B cell (primary cell): ENCODE results near the gene B4GALNT3. TPM values are rescaled to one million over a fixed set of nuclear protein-coding genes. Genes with fewer than 3 reads are reported as not detected.

Experiments
- ATAC-seq: fragments of 200-7000 bp; cut with Tn5 transposase; one replicate; pipeline ENCODE4 v1.10.0; 2021; ENCODE audit warnings: low read depth, mild to moderate bottlenecking, moderate number of reproducible peaks, moderate library complexity
- CTCF ChIA-PET: fragments of 350-600 bp; sonication (Branson Sonifier 250); formaldehyde crosslinking; loops from one replicate; lab custom pipeline; 2021; ENCODE audit warnings: antibody characterized with exemption, inconsistent platforms; lab: Charles Lee
- POLR2A ChIA-PET: fragments of 350-600 bp; sonication (Branson Sonifier 250); formaldehyde crosslinking; loops from one replicate; lab custom pipeline; 2021; ENCODE audit warnings: antibody characterized with exemption; lab: Charles Lee
- DNase-seq: peaks from one replicate; pipeline ENCODE4 v3.0.0; 2013
- H2AFZ ChIP-seq: 2 replicates; pipeline ENCODE4 v1.6.1; 2012; ENCODE audit warnings: mild to moderate bottlenecking, low read depth, low read length; ENCODE audit not compliant: insufficient read depth, poor library complexity, severe bottlenecking
- H3K27ac ChIP-seq, 2 donors: 1 replicate in 1 of 2; 2 replicates in 1 of 2; pipeline ENCODE4 v1.5.1; 2012 to 2013; ENCODE audit warnings: low read length in 2 of 2, mild to moderate bottlenecking in 2 of 2, moderate library complexity in 1 of 2
- H3K27me3 ChIP-seq, 4 experiments: fragments of 200-600 bp in 1 of 4; sonication (generic) in 1 of 4; replicated peaks in 1 of 4; 1 replicate in 2 of 4; 2 replicates in 2 of 4; pipeline versions ENCODE4 v1.6.1 to v1.7.0; 2013 to 2016; ENCODE audit warnings: low read length in 3 of 4, mild to moderate bottlenecking in 2 of 4, mixed read lengths in 1 of 4, moderate library complexity in 1 of 4; ENCODE audit not compliant: insufficient read depth in 4 of 4, control insufficient read depth in 3 of 4; ENCODE audit errors: control extremely low read depth in 1 of 4
- H3K36me3 ChIP-seq, 2 experiments: replicated peaks in 1 of 2; 1 replicate in 1 of 2; 2 replicates in 1 of 2; pipeline versions ENCODE4 v1.6.1 to v1.7.1; 2013; ENCODE audit warnings: low read length in 1 of 2; ENCODE audit not compliant: insufficient read depth in 2 of 2, control insufficient read depth in 1 of 2; ENCODE audit errors: control extremely low read depth in 1 of 2, extremely low read depth in 1 of 2
- H3K4me1 ChIP-seq, 2 donors: fragments of 200-600 bp in 1 of 2; sonication (generic) in 1 of 2; 1 replicate in 1 of 2; 2 replicates in 1 of 2; pipeline versions ENCODE4 v1.5.1 to v1.6.1; 2013 to 2017; ENCODE audit warnings: low read length in 2 of 2; ENCODE audit not compliant: control insufficient read depth in 2 of 2, insufficient read depth in 2 of 2
- H3K4me2 ChIP-seq: replicated peaks from 2 replicates; pipeline ENCODE3; 2012; ENCODE audit warnings: mild to moderate bottlenecking, low read depth, low read length; ENCODE audit not compliant: poor library complexity, severe bottlenecking
- H3K4me3 ChIP-seq, 5 experiments: fragments of 200-600 bp in 1 of 5; sonication (generic) in 1 of 5; 1 replicate in 3 of 5; 2 replicates in 2 of 5; pipeline versions ENCODE4 v1.5.1 to v1.7.0; 2011 to 2016; ENCODE audit warnings: low read length in 4 of 5, mild to moderate bottlenecking in 4 of 5, low read depth in 2 of 5, control low read depth in 1 of 5, moderate library complexity in 1 of 5; ENCODE audit not compliant: insufficient read depth in 1 of 5; ENCODE audit errors: control extremely low read depth in 1 of 5, extremely low read depth in 1 of 5
- H3K79me2 ChIP-seq: fragments of 200-600 bp; sonication (generic); one replicate; pipeline ENCODE4 v1.6.0; 2016; ENCODE audit warnings: low read length; ENCODE audit not compliant: control insufficient read depth, insufficient read depth
- H3K9ac ChIP-seq: fragments of 200-600 bp; sonication (generic); 2 replicates; pipeline ENCODE4 v1.6.1; 2017; ENCODE audit warnings: mild to moderate bottlenecking, low read length, moderate library complexity
- H3K9me3 ChIP-seq, 3 donors: one replicate each; pipeline versions ENCODE4 v1.6.1 to v1.7.1; 2013; ENCODE audit warnings: low read length in 2 of 3; ENCODE audit not compliant: control insufficient read depth in 2 of 3, insufficient read depth in 1 of 3; ENCODE audit errors: control extremely low read depth in 1 of 3
- H4K20me1 ChIP-seq: 2 replicates; pipeline ENCODE4 v1.6.0; 2012; ENCODE audit warnings: mild to moderate bottlenecking, low read length; ENCODE audit not compliant: insufficient read depth, control insufficient read depth, poor library complexity, severe bottlenecking
- H3K27ac Mint-ChIP-seq: one replicate; pipeline ENCODE4 v1.8.0; 2021; ENCODE audit warnings: mixed read lengths
- H3K27me3 Mint-ChIP-seq: one replicate; pipeline ENCODE4 v1.8.0; 2021; ENCODE audit warnings: mixed read lengths
- H3K4me1 Mint-ChIP-seq: one replicate; pipeline ENCODE4 v1.8.0; 2021; ENCODE audit warnings: mixed read lengths
- H3K4me3 Mint-ChIP-seq: one replicate; pipeline ENCODE4 v1.8.0; 2021; ENCODE audit warnings: mixed read lengths
- H3K9me3 Mint-ChIP-seq: one replicate; pipeline ENCODE4 v1.8.0; 2022; ENCODE audit warnings: mixed read lengths; ENCODE audit not compliant: insufficient read depth
- EZH2 ChIP-seq: IDR thresholded peaks from 2 replicates; pipeline ENCODE4 v1.6.1; 2012; ENCODE audit warnings: borderline replicate concordance, low read depth, mild to moderate bottlenecking, moderate library complexity, low read length; ENCODE audit not compliant: insufficient read depth, poor library complexity, severe bottlenecking
- WGBS: methylation state at CpG from one replicate; pipeline ENCODE4 v1.1.5; 2013; ENCODE audit warnings: missing lambda C conversion rate; ENCODE audit not compliant: insufficient coverage; 5-methylcytosine and 5-hydroxymethylcytosine counted together
- intact Hi-C: fragments of 100-400 bp; cut with micrococcal nuclease; formaldehyde crosslinking; loops from one replicate; pipeline ENCODE4 v1.10.0; 2022
- polyA plus RNA-seq: library from polyadenylated mRNA; depleted of rRNA; stranded (reverse); fragments of >200 nt; gene quantifications from 2 replicates; pipeline ENCODE4 v1.2.3, GENCODE V29; 2012
- total RNA-seq, 2 donors: library from RNA; stranded (reverse); fragments of 120-200 nt in 1 of 2; gene quantifications; 1 replicate in 1 of 2; 2 replicates in 1 of 2; pipeline versions ENCODE4 v1.2.3 to v1.2.4, GENCODE V29; 2013 to 2022
- TF ChIP-seq, protein P1 (sequence below): fragments of 200-600 bp; IDR thresholded peaks from one replicate; pipeline ENCODE4 v1.8.0; 2022; ENCODE audit warnings: antibody characterized with exemption, mild to moderate bottlenecking

Gene B4GALNT3
- total and polyA plus RNA-seq, 2 donors (not counting 1 experiment from before 2014, with no cell fraction given) = 0.25 TPM; not detected in 1

GRCh38 chr12:573232-573631, 113.5 kb downstream of the B4GALNT3 start:
- H3K27ac Mint-ChIP-seq = no peak overlapping the region

DNA sequence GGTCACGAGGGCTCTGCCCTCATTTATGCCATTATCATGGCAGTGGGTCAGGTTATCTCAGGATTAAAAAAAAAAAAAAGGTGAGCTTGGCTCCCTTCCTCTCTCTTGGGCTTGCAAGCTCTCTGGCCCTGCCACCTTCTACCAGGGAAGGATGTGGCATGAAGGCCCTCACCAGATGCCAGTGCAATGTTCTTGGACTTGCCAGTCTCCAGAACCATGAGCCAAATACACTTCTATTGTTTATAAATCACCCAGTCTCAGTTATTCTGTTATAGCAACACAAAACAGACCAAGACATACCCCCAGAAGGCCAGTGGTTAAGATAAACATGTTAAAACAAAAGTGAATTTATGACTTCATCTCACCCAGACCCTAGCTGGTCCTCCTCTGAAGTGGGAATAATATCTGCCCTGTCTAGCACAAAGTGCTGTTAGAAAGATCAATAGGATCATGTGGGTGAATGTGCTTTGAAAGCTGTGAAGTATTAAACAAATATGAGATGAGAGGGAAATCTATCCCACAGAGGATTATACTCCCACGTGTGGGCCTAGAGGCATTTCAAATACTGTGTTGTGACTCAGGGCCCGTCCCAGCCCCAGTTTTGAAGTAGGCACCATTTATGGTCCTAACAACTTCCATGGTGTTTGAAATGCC, 114.9 kb downstream of the B4GALNT3 start:
- intact Hi-C loops = no loop called here
- TF ChIP-seq EZH2 = no peak
- TF ChIP-seq, protein P1, sequence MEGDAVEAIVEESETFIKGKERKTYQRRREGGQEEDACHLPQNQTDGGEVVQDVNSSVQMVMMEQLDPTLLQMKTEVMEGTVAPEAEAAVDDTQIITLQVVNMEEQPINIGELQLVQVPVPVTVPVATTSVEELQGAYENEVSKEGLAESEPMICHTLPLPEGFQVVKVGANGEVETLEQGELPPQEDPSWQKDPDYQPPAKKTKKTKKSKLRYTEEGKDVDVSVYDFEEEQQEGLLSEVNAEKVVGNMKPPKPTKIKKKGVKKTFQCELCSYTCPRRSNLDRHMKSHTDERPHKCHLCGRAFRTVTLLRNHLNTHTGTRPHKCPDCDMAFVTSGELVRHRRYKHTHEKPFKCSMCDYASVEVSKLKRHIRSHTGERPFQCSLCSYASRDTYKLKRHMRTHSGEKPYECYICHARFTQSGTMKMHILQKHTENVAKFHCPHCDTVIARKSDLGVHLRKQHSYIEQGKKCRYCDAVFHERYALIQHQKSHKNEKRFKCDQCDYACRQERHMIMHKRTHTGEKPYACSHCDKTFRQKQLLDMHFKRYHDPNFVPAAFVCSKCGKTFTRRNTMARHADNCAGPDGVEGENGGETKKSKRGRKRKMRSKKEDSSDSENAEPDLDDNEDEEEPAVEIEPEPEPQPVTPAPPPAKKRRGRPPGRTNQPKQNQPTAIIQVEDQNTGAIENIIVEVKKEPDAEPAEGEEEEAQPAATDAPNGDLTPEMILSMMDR = no peak
- Mint-ChIP-seq H3K4me1 (peaks cover 11% of the 10 kb centered on the region), H3K27ac (no peak overlapping the region), H3K27me3 (no peaks in the 10 kb centered on the region), H3K9me3 (no peaks in the 10 kb centered on the region), H3K4me3 (no peak overlapping the region)
- H3K27ac ChIP-seq = no peak overlapping the region
- CTCF ChIA-PET = interaction anchor here (0.6 to 6.9 kb wide), 11 partner anchors 17 to 1009 kb away, joined by 3 to 151 read pairs (median 4); partner anchors contain the start of gene WNK1
- H3K9ac ChIP-seq = no peak overlapping the region
- H3K9me3 ChIP-seq = peaks cover 0 to 3% (median 0%) of the 10 kb centered on the region in 3 donors
- POLR2A ChIA-PET = no interaction called here
- no peaks in the 10 kb centered on the region for H3K27me3 ChIP-seq
- no peak overlapping the region for H3K4me3 ChIP-seq
- no peaks in the 10 kb centered on the region for H3K79me2 ChIP-seq
- H3K4me2 ChIP-seq = no peak overlapping the region
- DNase-seq (no peak), ATAC-seq (no peak)
- no peaks in the 10 kb centered on the region for H4K20me1 ChIP-seq
- no peak overlapping the region for H2AFZ ChIP-seq
- H3K4me1 ChIP-seq = peaks cover 11 to 21% of the 10 kb centered on the region in 2 donors
- 100% methylated on average over 1 of the region's 3 CpGs for WGBS
- H3K36me3 ChIP-seq = no peaks in the 10 kb centered on the region

More at GRCh38 chr12:573232-573631, 113.5 kb downstream of the B4GALNT3 start:
- H3K27me3 ChIP-seq = no peaks in the 10 kb centered on the region
- H3K36me3 ChIP-seq = no peaks in the 10 kb centered on the region
- no peaks in the 10 kb centered on the region for H4K20me1 ChIP-seq
- Mint-ChIP-seq H3K4me1 (peaks cover 12% of the 10 kb centered on the region), H3K27me3 (no peaks in the 10 kb centered on the region), H3K9me3 (no peaks in the 10 kb centered on the region), H3K4me3 (no peak overlapping the region)
- ATAC-seq (no peak), DNase-seq (no peak)
- H3K4me3 ChIP-seq = no peak overlapping the region
- no peak overlapping the region for H3K9ac ChIP-seq
- no peak overlapping the region for H3K27ac ChIP-seq
- H2AFZ ChIP-seq = no peak overlapping the region
- no peak for TF ChIP-seq EZH2
- TF ChIP-seq, protein P1 = no peak
- H3K4me2 ChIP-seq = no peak overlapping the region
- H3K4me1 ChIP-seq = peaks cover 11 to 25% of the 10 kb centered on the region in 2 donors
- intact Hi-C loops = no loop called here
- WGBS = 96% methylated on average over 4 of the region's 5 CpGs
- ChIA-PET CTCF (interaction anchor here (1.0 to 5.7 kb wide), 3 partner anchors 188 to 376 kb away, joined by 3 to 71 read pairs (median 9); partner anchors contain the start of gene RAD52), POLR2A (no interaction called here)
- no peaks in the 10 kb centered on the region for H3K79me2 ChIP-seq
- peaks cover 0 to 3% (median 0%) of the 10 kb centered on the region in 3 donors for H3K9me3 ChIP-seq
